PFSK-1 (cell line): Measurements from ENCODE around the gene TAX1BP1.

Source experiments
- FOXP2 ChIP-seq: optimal IDR thresholded peaks from 2 replicates; pipeline ENCODE3; 2011; ENCODE audit warnings: borderline replicate concordance, control low read depth, inconsistent platforms; ENCODE audit not compliant: insufficient read depth; ENCODE audit errors: extremely low read length, extremely low read depth
- POLR2AphosphoS5 ChIP-seq: IDR thresholded peaks from 2 replicates; pipeline ENCODE4 v1.6.1; 2012; ENCODE audit warnings: low read depth, mild to moderate bottlenecking, control low read depth, low read length, moderate library complexity
- SIN3A ChIP-seq: IDR thresholded peaks from 2 replicates; pipeline ENCODE4 v1.6.1; 2012; ENCODE audit warnings: mild to moderate bottlenecking, low read length, moderate library complexity, borderline replicate concordance; ENCODE audit not compliant: insufficient read depth
- TAF1 ChIP-seq: IDR thresholded peaks from 2 replicates; pipeline ENCODE4 v1.6.1; 2012; ENCODE audit warnings: low read length, control low read depth, borderline replicate concordance; ENCODE audit not compliant: insufficient read depth
- TF ChIP-seq, protein P1 (sequence below), 2 experiments: IDR thresholded peaks; 2 replicates each; pipeline versions ENCODE4 v1.6.1 to v1.8.0; 2011 to 2012; ENCODE audit warnings: low read depth in 2 of 2, low read length in 2 of 2, control low read depth in 1 of 2, inconsistent platforms in 1 of 2, mild to moderate bottlenecking in 1 of 2, moderate library complexity in 1 of 2; ENCODE audit not compliant: insufficient read depth in 1 of 2

Gene TAX1BP1

DNA sequence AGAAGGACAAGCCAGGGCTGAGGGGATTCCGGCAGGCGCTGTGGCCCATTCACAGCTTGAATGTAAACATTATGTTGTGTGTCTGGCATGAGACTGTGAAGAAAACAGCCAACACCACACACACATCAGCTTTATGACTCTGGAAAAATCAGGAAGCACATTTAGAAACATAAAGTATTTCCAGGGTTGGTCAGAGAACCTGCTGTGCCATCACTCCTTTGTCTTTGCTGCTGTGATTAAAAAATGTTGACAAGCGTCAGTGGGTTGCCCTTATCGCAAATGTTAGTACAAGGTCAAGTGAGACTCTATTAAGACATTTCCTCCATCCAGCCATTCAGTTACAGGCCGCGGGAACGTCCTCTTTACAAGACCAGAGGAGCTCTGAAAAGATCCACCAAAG lies 95.4 kb downstream of the TAX1BP1 start:
- TF ChIP-seq POLR2AphosphoS5 (no peak), TAF1 (no peak), SIN3A (no peak), FOXP2 (no peak)
- TF ChIP-seq, protein P1, sequence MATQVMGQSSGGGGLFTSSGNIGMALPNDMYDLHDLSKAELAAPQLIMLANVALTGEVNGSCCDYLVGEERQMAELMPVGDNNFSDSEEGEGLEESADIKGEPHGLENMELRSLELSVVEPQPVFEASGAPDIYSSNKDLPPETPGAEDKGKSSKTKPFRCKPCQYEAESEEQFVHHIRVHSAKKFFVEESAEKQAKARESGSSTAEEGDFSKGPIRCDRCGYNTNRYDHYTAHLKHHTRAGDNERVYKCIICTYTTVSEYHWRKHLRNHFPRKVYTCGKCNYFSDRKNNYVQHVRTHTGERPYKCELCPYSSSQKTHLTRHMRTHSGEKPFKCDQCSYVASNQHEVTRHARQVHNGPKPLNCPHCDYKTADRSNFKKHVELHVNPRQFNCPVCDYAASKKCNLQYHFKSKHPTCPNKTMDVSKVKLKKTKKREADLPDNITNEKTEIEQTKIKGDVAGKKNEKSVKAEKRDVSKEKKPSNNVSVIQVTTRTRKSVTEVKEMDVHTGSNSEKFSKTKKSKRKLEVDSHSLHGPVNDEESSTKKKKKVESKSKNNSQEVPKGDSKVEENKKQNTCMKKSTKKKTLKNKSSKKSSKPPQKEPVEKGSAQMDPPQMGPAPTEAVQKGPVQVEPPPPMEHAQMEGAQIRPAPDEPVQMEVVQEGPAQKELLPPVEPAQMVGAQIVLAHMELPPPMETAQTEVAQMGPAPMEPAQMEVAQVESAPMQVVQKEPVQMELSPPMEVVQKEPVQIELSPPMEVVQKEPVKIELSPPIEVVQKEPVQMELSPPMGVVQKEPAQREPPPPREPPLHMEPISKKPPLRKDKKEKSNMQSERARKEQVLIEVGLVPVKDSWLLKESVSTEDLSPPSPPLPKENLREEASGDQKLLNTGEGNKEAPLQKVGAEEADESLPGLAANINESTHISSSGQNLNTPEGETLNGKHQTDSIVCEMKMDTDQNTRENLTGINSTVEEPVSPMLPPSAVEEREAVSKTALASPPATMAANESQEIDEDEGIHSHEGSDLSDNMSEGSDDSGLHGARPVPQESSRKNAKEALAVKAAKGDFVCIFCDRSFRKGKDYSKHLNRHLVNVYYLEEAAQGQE (IDR thresholded peaks at IDR 0.05; ENCODE audit: insufficient read depth in 1 of 2, low read depth in 2 of 2, low read length in 2 of 2): no peak

DNA sequence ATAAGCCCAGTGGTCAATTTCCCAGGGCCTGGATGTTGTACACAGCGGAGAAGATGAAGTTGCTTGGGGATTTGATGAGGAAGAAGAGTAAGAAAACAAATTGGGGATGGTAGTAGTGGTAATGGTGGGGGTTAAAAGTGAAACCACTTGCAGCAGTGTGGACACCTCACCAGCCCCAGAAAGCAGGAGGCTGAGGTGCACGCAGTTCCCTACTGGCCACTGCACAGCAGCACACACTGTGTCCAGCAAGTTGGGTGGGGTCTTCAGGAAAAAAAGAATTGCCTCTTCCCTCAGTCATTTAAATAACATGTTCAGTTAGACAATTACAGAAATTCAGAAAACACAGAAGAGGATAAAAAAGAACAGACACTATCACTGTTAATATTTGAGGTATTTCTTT lies 96.6 kb downstream of the TAX1BP1 start:
- TF ChIP-seq SIN3A: no peak
- no peak for TF ChIP-seq POLR2AphosphoS5
- TF ChIP-seq FOXP2: no peak
- TF ChIP-seq TAF1: no peak
- TF ChIP-seq, protein P1 (IDR thresholded peaks at IDR 0.05; ENCODE audit: insufficient read depth in 1 of 2, low read depth in 2 of 2, low read length in 2 of 2): no peak

DNA sequence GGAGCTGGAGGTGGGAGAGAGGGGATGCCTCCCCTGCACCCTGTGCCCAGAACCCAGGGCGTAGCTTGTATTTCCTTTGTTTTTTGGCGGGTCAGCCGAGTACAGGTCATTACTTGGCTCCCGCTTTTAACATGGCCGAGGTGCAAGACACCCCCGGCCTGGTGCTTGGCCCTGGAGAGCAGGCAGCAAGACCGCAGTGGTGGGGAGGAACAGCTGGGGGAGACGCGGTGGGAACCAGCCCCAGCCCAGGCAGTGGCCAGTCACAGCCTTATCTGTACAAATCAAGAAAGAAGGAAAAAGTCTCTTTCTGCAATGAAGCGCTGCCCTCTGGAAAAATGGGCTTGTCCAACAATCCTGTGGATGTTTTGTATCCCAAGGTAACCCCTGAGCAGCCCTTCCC lies 99.1 kb downstream of the TAX1BP1 start:
- TF ChIP-seq POLR2AphosphoS5 (no peak), TAF1 (no peak), FOXP2 (no peak), SIN3A (no peak)
- TF ChIP-seq, protein P1 (IDR thresholded peaks at IDR 0.05; ENCODE audit: insufficient read depth in 1 of 2, low read depth in 2 of 2, low read length in 2 of 2): no peak

DNA sequence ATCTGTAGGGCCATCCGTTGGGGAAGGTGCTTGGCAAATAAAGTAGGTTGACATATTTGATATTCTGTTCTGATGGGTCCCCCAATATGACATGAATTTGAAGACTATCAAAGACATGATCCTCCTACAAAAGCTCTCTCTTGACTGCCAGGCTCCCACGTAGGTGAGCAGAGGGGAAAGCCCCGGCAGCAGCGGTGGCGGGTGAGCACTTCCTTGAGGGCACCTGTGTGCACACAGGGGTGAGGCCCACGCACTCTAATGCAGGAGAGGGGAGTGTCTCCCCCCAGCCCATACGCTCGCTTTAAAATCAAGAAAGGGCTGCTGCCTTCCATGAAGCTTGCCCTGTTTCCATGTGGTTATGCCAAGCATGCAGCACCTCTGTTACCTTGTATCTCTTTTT lies 100.4 kb downstream of the TAX1BP1 start:
- TF ChIP-seq FOXP2 (no peak), POLR2AphosphoS5 (no peak), TAF1 (no peak), SIN3A (no peak)
- TF ChIP-seq, protein P1 (IDR thresholded peaks at IDR 0.05; ENCODE audit: insufficient read depth in 1 of 2, low read depth in 2 of 2, low read length in 2 of 2): no peak

DNA sequence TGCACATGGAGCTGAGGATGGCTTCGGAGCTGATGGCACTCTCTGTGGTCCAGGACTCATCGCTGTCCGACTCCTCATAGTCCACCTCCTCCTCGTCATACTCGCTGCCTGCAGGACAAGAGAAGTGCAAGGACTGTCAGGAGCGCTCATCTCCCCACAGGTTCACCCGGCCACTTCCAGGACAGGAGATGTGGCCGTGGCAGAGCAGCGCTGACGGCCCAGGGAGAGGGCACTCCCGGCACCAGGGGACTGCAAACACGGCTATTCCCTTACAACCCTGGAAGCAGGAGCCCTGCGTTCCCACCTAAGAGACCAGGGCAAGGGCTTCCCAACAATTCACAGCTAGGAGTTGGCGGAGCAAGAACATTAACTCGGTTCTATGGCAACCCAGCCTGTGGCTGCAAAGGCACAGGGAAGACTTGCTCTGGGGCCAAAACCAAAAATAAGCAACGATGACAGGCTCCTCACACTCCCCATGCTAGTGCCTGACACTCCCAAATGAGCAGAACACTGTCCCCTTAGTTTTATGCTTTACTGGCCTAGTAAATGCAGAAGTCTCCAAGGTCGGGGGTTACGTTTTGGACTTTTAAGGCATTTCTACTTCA lies 100.9 kb downstream of the TAX1BP1 start:
- no peak for TF ChIP-seq SIN3A
- TF ChIP-seq FOXP2: no peak
- TF ChIP-seq TAF1: no peak
- TF ChIP-seq, protein P1 (IDR thresholded peaks at IDR 0.05; ENCODE audit: insufficient read depth in 1 of 2, low read depth in 2 of 2, low read length in 2 of 2): no peak
- TF ChIP-seq POLR2AphosphoS5: no peak
